Measurements from ENCODE around the gene VASH2.
"Not testable (repeated sequence)": the region's sequence is repeated elsewhere in the genome, so short reads cannot be mapped to it uniquely, and the experiment has no call there.

Gene VASH2

DNA sequence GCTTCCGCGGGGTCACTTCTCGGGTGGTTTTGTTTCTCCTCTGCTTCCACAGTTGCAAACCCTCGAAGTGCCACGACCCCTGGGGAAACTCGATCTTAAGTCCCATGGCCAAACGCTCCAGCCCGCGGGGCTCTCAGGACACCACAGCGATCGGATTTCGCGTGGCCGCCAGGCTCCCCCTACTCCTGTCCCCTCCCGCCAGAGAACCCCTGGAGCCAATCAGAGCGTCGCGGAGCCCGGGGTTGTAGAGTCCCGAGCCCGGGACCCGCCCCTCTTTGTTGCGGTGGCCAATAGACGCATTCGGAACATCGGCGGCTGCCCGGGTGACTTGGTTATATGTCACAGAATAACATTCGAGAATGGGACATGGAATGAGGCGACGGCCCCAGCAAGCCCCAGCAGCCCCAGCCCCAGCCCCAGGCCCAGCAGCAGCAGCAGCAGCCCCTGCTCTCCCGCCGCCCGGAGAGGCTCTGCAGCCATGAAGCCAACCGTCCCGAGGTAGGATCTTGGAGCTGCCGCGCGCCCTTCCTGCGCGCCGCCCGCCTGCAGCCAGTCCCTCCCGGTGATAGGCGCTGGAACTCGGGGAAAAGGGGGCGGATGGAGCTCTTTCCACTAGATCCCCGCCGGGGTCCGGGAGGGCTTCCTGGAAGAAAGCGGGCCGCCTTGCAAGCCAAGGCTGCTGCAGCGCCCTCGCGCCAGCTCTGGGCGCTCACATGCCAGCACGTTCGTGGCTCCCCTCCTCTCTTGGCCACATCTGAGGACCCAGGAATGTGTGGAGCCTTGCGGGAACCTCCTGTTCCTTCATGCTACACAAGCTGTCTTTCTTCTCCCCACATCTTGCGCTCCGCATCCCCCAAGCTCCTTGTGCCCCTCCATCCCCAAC lies at the start of gene VASH2:
Gene VASH2, plus strand, starts transcription at position 299 of the 883 bp plus-strand sequence. CDS start 1,002 bp downstream, outside the sequence.
- peak; percentile 43 for DNase-seq (ENCODE audit: low spot score)

DNA sequence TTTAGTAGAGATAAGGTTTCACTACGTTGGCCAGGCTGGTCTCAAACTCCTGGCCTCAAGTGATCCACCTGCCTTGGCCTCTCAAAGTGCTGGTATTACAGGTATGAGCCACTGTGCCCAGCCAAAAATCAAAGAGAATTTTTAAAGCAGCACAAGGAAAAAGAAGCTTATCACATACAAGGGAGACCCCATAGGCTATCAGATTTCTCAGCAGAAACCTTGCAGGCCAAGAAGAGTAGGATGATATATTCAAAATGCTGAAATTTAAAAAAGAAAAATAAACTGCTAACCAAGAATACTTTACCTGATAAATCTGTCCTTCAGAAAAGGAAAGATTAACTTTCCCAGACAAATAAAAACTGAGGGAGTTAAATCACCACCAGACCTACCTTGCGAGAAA lies 49.1 kb upstream of the VASH2 start:
- no peak for DNase-seq (ENCODE audit: low spot score)

DNA sequence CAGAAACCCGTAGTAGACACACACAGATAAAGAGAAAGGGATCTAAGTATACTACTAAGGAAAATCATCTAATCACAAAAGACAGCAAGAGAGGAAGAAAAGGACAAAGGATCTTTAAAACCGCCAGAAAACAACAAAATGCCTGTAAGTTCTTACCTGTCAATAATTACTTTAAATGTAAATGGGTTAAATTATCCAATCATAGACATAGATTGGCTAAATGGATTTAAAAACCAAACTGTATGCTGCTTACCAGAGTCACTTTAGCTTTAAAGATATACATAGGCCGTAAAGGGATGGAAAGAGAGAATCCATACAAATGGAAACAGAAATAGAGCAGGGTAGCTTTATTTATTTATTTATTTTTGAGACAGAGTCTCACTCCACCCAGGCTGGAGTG lies 48.3 kb upstream of the VASH2 start:
- DNase-seq (ENCODE audit: low spot score) = no peak

DNA sequence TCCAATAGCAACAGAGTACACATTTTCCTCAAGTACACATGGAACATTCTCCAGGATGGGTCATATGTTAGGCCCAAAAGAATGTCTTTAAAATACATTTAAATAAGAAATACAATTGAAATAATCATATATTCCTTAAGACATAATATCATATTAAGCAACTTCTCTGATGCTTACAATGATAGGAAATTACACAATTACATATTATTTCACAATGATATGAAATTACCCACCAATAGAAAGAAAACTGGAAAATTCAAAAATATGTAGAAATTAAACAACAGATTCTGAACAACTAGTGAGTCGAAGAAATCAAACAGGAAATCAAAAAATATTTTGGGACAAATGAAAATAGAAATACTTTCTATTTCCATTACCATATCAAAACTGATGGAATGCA lies 46.7 kb upstream of the VASH2 start:
- no peak for DNase-seq (ENCODE audit: low spot score)

DNA sequence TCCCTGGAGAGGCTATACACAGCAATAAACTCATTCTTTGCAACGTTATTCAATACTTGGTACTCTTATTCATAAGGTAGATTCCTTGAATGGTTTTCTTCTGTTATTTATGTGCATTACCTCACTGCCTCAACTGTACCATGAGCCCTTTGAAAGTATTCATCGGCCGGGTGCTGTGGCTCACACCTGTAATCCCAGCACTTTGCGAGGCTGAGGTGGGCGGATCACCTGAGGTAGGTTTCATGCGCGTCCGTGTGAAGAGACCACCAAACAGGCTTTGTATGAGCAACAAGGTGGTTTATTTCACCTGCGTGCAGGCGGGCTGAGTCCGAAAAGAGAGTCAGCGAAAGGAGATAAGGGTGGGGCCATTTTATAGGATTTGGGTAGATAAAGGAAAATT lies 42.3 kb upstream of the VASH2 start:
- not testable (repeated sequence) for DNase-seq (ENCODE audit: low spot score)

DNA sequence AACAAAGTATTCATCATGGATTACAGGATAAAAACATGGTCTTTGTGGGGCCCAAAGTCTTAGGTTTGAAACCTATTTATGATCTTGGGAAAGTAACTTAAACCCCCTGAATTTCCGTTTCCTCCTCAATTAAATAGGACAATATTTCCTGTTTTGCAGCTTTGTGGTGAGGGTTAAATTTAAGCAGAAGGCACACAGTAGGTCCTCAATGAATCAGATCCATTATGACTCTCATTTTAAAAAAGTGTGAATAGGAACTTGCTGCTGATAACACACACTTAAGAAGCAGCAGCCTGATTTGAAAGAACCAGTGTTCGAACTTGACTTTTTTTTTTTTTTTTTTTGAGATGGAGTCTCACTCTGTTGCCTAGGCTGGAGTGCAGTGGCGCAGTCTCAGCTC lies 41.4 kb upstream of the VASH2 start:
- DNase-seq (ENCODE audit: low spot score) = no peak

DNA sequence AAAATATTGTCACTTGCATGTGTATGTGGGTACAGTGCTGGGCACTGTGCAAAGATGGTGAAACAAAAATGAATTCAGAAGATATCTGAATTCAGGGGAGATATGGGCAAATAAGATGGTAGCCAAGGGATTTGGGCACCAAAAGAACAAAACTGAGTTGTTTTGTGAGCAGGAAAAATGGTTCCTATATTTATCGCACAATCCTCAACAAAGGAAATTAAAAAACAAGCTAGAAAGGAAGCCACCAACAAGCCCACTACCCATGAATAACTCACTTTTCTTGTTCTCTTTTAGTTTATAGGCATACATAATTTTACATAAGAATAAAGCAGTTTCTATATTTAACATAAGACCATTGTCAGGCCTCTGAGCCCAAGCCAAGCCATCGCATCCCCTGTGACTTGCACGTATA lies 40.7 kb upstream of the VASH2 start:
- no peak for DNase-seq (ENCODE audit: low spot score)

DNA sequence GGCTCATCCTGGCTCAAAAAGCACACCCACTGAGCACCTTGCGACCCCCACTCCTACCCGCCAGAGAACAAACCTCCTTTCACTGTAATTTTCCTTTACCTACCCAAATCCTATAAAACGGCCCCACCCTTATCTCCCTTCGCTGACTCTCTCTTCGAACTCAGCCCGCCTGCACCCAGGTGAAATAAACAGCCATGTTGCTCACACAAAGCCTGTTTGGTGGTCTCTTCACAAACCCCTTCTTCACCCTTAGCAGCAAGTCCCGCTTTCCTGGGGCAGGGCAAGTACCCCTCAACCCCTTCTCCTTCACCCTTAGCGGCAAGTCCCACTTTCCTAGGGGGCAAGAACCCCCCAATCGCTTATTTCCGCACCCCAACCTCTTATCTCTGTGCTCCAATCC lies 40.1 kb upstream of the VASH2 start:
- not testable (repeated sequence) for DNase-seq (ENCODE audit: low spot score)

DNA sequence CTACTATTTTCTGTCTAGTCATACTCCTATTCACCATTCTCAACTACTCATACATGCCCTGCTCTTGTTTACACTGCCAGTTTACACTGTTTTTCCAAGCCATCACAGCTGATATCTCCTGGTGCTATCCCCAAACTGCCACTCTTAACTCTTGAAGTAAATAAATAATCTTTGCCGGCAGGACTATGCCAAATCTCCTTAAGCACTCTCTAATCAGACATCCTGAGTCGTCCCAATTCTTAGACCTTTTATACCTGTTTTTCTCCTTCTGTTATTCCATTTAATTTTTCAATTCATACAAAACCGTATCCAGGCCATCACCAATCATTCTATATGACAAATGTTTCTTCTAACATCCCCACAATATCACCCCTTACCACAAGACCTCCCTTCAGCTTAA lies 36.7 kb upstream of the VASH2 start:
- DNase-seq (ENCODE audit: low spot score) = not testable (repeated sequence)

DNA sequence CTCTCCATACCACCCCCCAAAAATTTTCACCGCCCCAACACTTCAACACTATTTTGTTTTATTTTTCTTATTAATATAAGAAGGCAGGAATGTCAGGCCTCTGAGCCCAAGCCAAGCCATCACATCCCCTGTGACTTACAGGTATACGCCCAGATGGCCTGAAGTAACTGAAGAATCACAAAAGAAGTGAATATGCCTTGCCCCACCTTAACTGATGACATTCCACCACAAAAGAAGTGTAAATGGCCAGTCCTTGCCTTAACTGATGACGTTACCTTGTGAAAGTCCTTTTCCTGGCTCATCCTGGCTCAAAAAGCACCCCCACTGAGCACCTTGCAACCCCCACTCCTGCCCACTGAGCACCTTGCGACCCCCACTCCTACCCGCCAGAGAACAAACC lies 36.2 kb upstream of the VASH2 start:
- not testable (repeated sequence) for DNase-seq (ENCODE audit: low spot score)

DNA sequence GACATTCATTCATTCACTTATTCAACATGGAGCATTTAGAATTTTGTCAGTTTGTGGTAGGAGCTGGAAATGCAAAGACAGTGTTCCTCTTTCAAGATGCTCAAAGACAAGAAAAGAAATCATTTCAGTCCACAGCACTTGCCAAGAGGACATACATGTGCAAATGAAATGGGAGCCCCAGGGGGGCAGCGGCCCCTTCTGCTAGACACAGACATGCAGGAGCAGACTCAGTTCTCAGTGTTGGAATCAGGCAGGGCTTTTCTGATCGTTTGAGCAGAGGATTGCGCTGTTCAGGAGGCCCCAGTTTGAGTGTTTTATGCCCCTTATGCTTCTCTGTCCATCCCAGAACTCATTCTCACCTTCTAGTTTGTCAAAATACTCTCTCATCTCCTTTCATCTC lies 35.6 kb upstream of the VASH2 start:
- DNase-seq (ENCODE audit: low spot score) = no peak

DNA sequence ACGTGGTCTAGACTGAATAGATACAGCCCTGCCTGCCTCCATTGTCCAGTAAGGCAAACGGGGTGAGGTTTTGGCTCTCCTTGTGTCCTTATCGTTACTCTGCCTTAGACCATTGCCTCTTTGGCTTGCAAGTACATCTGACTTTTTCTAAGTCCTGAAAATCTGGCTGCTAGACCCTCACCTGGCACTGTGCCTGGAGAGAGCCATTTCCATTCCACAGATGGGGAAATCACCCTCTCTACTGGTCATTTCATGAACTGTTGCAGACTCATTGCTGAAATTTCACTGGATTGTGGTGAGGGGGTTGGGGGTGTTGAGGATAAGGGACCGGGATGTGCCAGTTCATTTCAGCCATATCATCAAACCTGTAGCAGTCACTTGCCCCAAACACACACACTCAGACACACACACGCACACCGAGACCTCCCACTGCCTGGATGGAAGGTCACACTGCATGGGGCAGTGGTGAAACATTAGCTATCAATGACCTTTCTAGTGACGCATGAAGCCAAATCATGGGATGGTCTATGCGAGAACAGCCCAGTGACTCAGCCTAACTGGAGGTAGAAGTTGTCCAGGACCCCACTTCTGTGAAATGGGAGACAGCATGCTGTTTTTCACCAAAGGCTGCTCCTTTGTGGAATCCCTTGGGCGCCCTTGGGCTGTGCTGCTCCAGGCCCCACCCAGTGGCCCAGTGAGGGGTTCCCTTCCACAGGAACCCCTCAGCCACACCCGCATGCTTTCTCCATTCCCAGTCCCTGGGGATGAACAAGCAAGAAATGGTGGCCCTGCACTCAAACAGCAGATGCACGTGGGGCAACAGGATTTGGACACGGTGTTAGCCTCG lies 34.9 kb upstream of the VASH2 start:
- DNase-seq (ENCODE audit: low spot score) = no peak

DNA sequence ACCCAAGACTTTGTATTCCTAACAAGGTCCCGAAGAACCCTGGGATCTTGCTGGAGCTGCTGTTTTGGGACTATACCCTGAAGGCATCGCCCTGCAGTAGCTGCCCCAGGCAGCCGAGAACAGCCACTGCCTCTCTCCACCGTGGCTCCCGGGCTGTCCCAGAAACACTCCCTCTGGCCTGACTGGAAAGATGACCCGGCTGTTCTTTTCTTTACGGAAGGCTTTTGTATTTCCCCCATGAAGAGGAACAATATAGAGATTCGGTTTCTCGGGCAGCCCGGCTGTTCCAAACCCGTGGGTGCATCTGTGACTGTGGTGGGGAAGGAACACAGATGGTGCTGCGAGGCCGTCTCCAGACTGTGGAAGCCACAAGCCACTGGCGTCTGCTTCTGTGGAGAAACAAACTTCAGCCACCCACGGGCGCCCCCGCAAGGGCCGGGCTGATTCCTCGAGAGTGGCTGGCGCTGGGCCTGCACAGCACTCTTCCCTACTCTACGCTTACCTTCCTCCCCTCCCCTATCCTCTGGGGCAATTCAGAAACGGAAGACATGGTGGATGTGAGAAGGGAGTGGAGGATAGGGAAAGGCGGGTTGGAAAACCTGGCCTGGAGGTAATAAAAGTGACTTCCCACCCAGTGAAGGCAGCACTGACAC lies 33.7 kb upstream of the VASH2 start:
- DNase-seq (ENCODE audit: low spot score) = no peak

DNA sequence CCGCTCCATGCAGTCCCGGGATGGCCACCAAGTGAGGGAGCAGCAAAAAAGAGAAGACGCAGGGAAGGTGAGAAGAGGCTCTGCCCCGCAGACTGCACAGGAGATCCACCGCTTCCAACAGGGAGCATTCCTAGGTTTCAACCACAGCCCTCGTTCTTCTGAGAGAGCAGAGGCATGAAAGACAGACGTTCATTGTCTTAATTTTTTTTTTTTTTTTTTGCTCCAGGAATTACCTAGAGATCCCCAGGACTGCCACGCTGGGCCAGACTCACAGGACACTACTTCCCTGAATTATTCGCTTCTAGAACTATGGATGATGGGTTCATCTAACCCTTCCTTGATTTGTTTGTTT lies 33.2 kb upstream of the VASH2 start:
- DNase-seq (ENCODE audit: low spot score) = no peak

DNA sequence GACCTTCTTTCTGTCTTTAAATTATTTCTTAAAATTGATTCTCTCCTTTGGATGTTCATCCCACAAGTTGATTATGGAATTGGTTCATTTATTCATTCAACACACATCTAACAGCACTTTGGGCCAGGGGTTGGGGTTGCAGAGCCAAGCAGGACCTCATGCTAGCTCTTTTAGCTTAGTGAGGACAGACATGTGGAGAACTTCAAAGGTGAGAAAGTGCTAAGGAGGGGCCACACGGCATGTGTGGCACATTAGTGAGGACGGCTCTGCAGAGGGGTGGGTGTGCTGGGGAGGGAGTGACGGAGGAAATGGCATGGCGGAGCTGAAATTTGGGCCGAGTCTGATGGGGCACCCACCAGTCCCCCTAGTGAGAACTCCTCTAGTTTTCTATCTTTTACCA lies 32.5 kb upstream of the VASH2 start:
- no peak for DNase-seq (ENCODE audit: low spot score)

DNA sequence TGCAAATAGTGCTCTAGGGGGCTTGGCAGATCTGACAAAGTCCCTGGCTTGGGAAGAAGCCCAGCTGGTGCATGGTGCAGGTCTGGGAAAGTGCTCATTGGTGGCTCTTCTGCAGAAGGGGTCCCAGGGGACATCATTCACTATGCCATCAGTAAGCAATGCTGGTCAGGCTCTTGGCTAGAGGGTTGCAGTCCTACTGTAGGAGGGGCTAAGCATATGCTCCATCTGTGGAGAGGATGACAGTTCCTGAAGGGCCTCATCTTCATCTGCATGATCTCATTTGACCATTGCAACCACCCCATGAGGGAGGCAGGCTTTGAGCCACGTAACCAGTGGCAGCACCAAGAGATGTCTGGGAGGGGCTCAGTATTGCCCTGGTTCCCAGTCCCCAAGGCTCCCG lies 31.5 kb upstream of the VASH2 start:
- DNase-seq (ENCODE audit: low spot score) = no peak

DNA sequence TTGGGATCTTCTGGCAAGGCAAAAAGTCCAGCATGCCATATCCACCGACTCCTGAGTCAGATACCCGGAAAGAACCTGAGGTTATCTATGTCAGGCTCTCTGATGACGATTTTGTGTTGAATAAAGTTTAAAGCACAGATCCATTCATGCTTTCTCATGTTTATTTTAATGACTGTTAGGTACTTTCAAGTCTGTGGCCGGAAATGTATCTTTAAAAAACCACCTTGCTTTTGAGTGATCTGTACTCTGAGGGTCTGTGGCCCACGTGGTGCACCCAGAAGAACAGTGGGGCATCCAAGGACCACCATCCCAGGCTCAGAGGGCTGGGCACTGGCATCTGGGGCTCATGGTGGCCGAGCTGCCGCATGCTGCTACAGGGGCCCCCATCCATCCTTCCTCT lies 30.1 kb upstream of the VASH2 start:
- DNase-seq (ENCODE audit: low spot score) = no peak

DNA sequence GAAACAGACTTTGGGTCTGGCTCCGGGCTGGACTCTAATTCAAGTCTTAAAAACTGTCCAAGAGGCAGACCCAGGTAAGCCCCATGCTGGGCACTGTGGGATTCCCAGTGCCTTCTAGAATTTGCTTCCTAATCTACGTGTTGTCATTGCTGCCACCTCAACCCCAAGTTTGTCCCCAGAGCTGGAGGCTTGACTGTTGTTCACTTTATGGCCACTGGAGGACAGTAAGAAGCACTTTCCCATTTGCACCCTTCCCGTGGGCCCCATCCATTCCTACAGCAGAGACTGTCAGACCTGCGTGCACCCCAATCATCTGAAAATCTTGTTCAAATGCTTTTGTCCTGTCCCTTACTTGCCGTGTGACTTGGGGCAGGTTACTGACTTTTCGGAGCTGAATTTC lies 29.4 kb upstream of the VASH2 start:
- no peak for DNase-seq (ENCODE audit: low spot score)

DNA sequence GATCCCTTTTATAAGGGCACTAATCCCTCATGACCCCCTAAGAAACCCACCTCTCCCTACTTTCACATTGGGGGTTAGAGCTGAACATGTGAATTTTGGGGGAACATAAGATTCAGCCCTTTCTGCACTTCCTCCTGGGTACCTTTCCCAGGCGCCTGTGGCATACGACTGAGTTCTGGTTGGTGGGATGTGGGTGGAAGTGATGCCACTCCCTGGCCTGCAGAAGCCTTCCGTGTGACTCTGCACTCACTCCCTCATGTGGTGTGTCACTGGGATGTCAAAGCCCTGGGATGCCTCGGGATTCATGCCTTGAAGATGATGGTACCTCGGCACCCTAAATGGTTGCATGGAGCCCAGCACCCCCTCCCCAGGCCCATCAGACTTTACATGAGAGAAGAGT lies 28.3 kb upstream of the VASH2 start:
- no peak for DNase-seq (ENCODE audit: low spot score)

DNA sequence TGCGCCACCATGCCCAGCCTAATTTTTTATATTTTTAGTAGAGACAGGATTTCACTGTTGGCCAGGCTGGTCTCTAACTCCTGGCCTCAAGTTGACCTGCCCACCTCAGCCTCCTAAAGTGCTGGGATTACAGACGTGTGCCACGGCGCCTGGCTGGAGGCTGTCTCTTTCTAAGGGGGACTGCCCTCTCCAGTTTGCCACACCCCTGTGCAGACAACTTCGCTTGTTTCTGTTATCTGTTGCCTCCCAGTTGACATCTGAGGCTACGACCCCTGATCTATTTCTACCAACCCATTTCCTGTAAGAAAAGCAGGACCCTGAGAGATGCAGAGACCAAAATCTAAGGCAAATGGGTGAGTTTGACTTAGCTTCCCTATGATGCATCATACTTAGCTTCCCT lies 24.0 kb upstream of the VASH2 start:
- DNase-seq (ENCODE audit: low spot score) = no peak

DNA sequence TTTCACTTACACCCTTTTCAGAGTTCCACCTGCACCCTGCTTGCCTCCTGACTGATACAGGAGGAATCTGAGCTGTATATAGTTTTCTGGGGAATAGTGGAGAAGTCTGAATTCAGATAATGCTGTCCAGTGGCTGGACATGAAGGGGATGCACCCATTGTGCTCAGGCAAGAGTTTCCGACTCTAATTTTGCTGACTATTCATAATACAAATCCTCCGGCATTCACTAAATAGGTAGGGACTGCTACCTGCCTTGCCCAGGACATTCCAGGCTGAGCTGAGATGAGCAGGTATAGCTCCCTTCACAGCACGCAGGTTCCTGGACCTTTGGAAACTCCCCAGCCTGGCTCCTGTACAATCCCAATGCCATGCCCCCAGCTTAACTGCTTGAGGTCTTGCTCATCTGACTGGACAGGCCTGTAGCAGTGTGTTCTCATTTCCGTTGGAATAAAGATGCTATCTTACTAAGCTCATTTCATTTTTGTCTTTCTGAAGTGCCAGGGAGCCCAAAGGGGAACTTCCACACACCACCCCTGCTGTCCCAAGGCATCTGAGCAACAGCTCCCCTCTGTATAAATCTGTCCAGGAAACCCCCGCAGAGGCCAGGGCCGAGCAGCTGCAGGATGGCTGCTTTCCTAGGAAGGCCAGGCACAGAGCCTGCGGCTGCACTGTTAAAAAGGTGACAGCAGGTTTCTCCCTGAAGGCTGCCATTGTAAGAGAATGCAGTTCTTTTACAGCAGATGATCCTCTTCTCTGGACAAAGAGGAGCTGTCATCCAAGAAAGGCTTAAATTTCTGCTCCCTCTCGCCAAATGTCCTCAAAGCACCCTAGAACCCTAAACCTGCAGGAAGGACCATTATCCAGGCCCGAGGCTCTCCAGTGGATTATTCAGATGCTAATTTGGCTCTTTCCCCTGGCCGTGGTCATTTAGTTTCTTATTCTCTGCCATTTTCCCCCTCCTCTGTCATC lies 21.7 kb upstream of the VASH2 start:
- DNase-seq (ENCODE audit: low spot score) = no peak
